G401 (cell line): Measurements from ENCODE around the gene PSENEN. TPM values are rescaled to one million over a fixed set of nuclear protein-coding genes. Genes with fewer than 3 reads are reported as not detected.
"Not testable (repeated sequence)": the region's sequence is repeated elsewhere in the genome, so short reads cannot be mapped to it uniquely, and the experiment has no call there.

ENCODE experiments used
- DNase-seq: peaks from one replicate; pipeline ENCODE4 v3.0.0-alpha.2; 2015; ENCODE audit warnings: low spot score
- in situ Hi-C: cut with HindIII; loops from 2 replicates; pipeline ENCODE4 v1.10.0; 2016; ENCODE audit warnings: low sequenced_read_pairs, mixed read lengths
- total RNA-seq: library from RNA; depleted of rRNA; stranded (reverse); fragments of >200 nt; shearing (Covaris generic); gene quantifications from 2 replicates; pipeline ENCODE4 v1.2.3, GENCODE V29; 2014

The PSENEN gene
- total RNA-seq, 1 experiment from 2014 or later, result 63.1 TPM

DNA sequence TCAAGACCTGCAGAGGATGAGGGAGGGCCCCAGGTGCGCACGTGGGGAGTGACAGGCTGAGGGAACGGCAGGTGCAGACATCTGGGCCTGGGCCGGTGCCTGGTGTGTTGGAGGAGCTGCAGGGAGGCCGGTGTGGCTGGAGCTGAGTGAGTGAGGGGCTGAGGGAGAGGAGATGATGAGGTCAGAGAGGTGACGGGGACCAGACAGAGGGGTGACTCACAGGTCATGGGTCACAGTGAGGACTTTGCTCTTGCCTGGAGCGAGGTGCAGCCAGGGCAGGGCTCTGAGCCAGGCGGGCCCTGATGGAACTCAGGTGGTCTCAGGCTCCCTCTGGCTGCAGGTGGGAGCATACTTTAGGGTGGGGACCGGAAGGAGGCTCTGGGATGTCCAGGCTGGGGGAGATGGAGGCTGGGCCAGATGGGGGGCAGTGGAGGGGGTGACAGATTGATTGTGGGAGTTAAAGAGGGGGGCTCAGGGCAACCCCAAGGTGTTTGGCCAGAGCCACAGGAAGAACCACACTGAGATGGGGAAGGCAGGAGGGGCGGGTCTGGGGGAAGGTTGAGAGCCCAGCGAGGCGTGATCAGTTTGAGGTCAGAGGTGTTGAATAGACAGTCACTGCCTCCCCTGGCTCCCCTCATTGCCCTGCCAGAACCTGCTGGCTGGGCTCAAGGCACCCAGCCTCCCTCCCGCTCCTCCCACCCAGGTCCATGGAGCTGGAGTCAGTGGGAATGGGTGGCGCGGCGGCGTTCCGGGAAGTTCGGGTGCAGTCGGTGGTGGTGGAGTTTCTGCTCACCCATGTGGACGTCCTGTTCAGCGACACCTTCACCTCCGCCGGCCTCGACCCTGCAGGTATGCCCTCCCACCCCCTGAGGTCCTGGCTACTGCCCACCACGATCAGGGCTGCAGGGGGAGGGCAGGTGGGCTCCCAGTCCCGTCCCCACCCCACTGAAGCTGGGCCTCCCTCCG, 38.3 kb downstream of the PSENEN start:
- in situ Hi-C loops, result no loop called here
- no peak for DNase-seq

GRCh38 chr19:35784503-35785338, 39.3 kb downstream of the PSENEN start:
- in situ Hi-C loops, result no loop called here
- DNase-seq, result no peak

DNA sequence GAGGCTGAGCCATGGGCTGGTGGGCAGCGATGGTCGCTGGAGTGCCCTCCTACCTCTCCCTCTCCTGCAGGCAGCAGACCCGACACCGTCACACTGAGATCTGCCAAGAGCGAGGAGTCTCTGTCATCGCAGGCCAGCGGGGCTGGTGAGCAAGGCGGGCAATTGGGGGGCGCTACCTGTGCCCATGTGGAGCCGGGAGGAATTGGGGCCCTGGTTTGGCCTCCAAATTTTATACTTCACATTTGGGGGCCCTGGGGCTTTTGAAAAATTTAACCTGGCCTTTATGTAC, 39.8 kb downstream of the PSENEN start:
- no peak for DNase-seq
- in situ Hi-C loops, result no loop called here

DNA sequence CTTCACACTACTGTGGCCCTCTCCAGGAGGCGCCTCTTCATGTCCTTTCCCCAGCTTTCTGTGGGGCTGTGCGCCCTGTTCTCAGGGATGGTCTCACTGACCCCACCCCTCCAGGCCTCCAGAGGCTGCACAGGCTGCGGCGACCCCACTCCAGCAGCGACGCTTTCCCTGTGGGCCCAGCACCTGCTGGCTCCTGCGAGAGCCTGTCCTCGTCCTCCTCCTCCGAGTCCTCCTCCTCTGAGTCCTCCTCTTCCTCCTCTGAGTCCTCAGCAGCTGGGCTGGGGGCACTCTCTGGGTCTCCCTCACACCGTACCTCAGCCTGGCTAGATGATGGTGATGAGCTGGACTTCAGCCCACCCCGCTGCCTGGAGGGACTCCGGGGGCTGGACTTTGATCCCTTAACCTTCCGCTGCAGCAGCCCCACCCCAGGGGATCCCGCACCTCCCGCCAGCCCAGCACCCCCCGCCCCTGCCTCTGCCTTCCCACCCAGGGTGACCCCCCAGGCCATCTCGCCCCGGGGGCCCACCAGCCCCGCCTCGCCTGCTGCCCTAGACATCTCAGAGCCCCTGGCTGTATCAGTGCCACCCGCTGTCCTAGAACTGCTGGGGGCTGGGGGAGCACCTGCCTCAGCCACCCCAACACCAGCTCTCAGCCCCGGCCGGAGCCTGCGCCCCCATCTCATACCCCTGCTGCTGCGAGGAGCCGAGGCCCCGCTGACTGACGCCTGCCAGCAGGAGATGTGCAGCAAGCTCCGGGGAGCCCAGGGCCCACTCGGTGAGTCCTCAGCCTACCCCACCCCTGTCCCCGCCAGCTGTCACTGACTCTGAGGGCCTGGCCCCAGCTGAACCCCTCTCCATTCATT, 41.1 kb downstream of the PSENEN start:
- in situ Hi-C loops, result no loop called here
- DNase-seq, result no peak

DNA sequence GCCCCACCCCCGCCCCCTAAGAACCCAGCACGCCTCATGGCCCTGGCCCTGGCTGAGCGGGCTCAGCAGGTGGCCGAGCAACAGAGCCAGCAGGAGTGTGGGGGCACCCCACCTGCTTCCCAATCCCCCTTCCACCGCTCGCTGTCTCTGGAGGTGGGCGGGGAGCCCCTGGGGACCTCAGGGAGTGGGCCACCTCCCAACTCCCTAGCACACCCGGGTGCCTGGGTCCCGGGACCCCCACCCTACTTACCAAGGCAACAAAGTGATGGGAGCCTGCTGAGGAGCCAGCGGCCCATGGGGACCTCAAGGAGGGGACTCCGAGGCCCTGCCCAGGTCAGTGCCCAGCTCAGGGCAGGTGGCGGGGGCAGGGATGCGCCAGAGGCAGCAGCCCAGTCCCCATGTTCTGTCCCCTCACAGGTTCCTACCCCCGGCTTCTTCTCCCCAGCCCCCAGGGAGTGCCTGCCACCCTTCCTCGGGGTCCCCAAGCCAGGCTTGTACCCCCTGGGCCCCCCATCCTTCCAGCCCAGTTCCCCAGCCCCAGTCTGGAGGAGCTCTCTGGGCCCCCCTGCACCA, 41.9 kb downstream of the PSENEN start:
- in situ Hi-C loops, result no loop called here
- no peak for DNase-seq

GRCh38 chr19:35788205-35788960, 42.9 kb downstream of the PSENEN start:
- DNase-seq, result no peak
- in situ Hi-C loops, result no loop called here

DNA sequence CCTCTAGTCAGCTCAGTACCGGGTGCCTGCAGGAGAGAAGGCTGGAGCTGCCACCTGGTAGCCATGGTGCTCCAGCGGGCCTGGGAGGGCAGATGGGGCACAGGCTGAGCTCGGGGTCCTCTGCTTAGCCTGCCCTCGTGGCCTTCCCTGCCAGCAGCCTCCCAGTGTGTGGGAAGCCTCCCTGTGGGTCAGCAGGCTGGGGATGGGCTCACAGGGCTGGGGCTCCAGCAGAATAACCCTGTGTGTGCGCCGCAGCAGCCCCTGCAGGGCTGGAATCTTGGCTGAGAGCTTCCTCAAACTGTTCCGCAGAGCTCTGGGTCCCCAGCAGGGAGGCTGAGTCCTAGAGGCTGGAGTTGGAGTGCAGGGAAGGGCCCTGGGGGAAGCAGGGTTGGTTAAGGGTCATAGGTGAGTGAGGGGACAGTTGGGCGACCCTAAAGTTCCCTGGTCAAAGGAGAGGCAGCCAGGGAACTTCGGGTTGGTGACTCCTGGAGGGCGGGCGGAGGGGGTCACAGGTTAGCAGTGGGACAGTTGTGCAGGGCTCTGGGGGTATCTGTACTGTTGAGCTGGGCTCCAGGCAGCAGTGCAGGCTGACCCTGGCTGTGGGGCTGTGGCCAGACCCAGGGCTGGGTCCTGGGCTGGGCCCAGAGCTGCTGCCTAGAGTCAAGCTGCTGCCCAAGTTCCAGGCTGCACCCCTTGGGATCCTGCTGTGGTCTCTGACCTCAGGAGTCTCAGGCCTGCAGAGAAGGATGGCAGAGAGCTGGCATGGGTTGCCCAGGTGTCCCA, 43.9 kb downstream of the PSENEN start:
- in situ Hi-C loops, result no loop called here
- DNase-seq, result no peak

GRCh38 chr19:35789978-35790944, 44.8 kb downstream of the PSENEN start:
- DNase-seq, result no peak
- in situ Hi-C loops, result no loop called here

GRCh38 chr19:35790981-35791813, 45.7 kb downstream of the PSENEN start:
- in situ Hi-C loops, result no loop called here
- peak; percentile 71 for DNase-seq

GRCh38 chr19:35791814-35792279, 46.4 kb downstream of the PSENEN start:
- DNase-seq, result no peak
- in situ Hi-C loops, result no loop called here

DNA sequence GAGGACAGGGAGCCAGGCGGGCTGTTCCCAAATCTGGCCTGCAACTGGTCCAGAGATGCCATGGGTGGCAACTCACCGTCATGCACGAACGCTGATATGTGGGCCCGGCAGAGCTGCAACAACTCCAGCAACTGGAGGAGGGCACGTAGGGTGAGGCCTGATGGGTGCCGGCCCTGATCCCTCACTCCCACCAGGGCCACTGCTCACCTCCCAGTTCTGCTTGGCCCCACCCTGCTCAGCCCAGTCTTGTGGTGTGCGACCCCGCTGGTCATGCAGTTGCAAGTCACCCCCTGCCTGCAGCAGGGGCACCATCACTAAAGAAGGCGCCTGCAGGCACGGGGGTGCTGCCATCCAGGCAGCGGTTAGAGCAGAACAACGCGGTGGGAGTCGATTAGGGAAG, 46.9 kb downstream of the PSENEN start:
- no peak for DNase-seq

DNA sequence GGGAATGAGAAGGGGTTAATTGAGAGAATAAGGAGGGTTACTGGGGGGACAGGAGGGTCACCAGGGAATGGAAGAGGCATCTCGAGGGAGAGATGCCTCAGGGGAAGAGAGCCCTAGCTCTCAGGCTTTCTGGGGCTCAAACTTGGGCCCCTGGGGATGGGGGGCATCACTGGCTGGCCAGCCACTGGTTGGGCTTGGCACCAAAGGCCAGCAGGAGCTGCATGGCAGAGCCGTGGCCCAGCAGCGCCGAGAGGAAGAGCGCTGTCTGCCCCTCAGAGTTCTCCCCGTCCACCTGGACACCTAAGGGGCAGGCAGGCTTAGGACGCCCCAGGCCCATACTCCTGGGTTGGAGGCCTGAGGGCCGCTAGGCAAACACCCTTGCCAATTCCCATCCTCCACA, 47.4 kb downstream of the PSENEN start:
- in situ Hi-C loops, result no loop called here
- no peak for DNase-seq

More for the DNA sequence above, 46.9 kb downstream of the PSENEN start:
- in situ Hi-C loops, result no loop called here

GRCh38 chr19:35793381-35794165, 48.1 kb downstream of the PSENEN start:
- in situ Hi-C loops, result no loop called here

DNA sequence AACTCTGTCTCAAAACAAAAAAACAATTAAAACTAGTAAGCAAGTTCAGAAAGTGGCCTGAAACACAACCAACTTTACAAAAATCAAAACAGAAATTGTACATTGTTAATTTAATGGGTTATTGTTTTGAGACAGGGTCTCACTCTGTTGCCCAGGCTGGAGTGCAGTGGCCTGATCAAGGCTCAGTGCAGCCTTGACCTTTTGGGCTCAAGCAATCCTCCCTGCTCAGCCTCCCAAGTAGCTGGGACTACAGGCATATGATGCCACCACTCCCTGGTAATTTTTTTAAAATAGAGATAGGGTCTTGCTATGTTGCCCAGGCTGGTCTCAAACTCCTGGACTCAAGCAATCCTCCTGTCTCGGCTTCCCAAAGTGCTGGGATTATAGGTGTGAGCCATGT, 50.1 kb downstream of the PSENEN start:
- DNase-seq, in situ Hi-C loops: not testable (repeated sequence)

More at GRCh38 chr19:35793381-35794165, 48.1 kb downstream of the PSENEN start:
- DNase-seq, result no peak
